Measurements from ENCODE around the gene RERE.
A peak's percentile ranks its signal among the peaks of the same experiment; 100 is the strongest.

The RERE gene

GRCh38 chr1:8747879-8748825 lies 69.3 kb downstream of the RERE start:
- Histone ChIP-seq H3K9ac (ENCODE audit: low read length) (no peak overlapping the region), H3K4ac (ENCODE audit: low read depth, low read length) (no peak overlapping the region), H3K36me3 (ENCODE audit: control insufficient read depth in 1 of 2, insufficient read depth in 2 of 2, low read length in 2 of 2) (no peaks in the 10 kb centered on the region), H3K4me3 (ENCODE audit: low read depth, low read length) (no peak overlapping the region), H2AFZ (ENCODE audit: insufficient read depth, low read length, poor library complexity) (no peak overlapping the region), H3K4me1 (ENCODE audit: control insufficient read depth in 1 of 2, insufficient read depth in 2 of 2, low read length in 2 of 2) (no peaks in the 10 kb centered on the region), H3K27me3 (ENCODE audit: insufficient read depth, low read length) (no peaks in the 10 kb centered on the region), H3K4me2 (ENCODE audit: low read length) (no peak overlapping the region), H2BK12ac (ENCODE audit: low read length) (no peak overlapping the region), H2BK5ac (ENCODE audit: low read depth, low read length, poor library complexity) (no peak overlapping the region), H4K91ac (ENCODE audit: low read depth, low read length) (no peak overlapping the region), H3K14ac (ENCODE audit: low read length) (no peak overlapping the region), H3K27ac (ENCODE audit: low read depth, low read length) (no peak overlapping the region), H3K23ac (ENCODE audit: low read length) (no peak overlapping the region), H3K79me1 (ENCODE audit: low read length) (no peaks in the 10 kb centered on the region), H3K79me2 (ENCODE audit: control insufficient read depth, insufficient read depth, low read length, poor library complexity) (no peaks in the 10 kb centered on the region), H4K12ac (ENCODE audit: low read depth, low read length) (no peak overlapping the region), H3K18ac (ENCODE audit: low read length) (no peak overlapping the region), H2BK120ac (ENCODE audit: insufficient read depth, low read length, poor library complexity) (no peak overlapping the region), H3K9me3 (ENCODE audit: insufficient read depth, low read depth, low read length) (no peaks in the 10 kb centered on the region), H4K8ac (ENCODE audit: low read depth, low read length) (no peak overlapping the region), H2AK5ac (ENCODE audit: low read length) (no peak overlapping the region)
- WGBS (ENCODE audit: extremely low coverage, insufficient coverage, insufficient read length), result no CpG with 5 or more reads among the region's 15 CpGs
- peak; percentile 66 to 91 for DNase-seq

DNA sequence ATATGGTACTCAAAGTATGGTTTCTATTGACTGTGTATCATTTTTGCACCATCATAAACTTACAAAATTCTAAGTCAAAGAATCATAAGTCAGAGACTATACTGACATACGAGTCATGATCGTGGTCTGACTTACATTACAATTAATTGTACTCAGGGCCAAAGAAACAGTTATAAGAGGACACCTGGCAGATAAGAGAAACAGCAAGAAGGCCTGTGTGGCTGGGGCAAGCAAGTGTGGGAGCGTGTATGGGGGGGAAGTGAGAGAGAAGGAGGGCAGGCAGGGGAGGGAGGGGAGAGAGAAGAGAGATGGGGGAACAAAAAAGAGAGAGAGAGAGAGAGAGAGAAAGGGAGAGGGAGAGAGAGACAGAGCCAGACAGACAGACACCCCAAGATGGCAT lies 70.9 kb downstream of the RERE start:
- WGBS (ENCODE audit: extremely low coverage, insufficient coverage, insufficient read length), result no CpG with 5 or more reads among the region's 3 CpGs
- Histone ChIP-seq H3K27me3 (ENCODE audit: insufficient read depth, low read length) (no peaks in the 10 kb centered on the region), H3K4me1 (ENCODE audit: control insufficient read depth in 1 of 2, insufficient read depth in 2 of 2, low read length in 2 of 2) (no peaks in the 10 kb centered on the region)

DNA sequence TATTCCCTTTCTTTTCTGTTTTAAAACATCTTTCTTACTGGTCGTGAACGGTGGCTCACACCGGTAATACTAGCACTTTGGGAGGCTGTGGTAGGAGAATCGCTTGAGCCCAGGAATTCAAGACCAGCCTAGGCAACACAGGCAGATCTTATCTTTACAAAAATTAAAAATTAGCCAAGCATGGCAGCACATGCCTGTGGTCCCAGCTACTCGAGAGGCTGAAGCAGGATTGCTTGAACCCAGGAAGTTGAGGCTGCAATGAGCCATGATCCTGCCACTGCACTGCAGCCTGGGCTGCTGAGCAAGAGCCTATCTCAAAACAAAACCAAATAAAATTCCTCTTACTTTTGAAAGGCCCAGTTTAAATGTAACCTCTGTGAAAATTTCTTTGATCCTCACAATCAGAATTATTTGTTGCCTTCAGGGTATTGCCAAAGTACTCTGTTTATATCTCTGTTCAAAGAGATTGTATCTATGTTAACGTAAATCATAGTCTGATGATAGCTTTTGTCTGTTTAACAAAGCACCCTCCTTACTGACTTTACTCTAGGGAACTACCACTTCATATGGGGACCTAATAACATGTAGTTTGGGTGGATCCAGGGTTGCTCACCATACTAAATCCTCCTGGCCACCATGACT lies 71.6 kb downstream of the RERE start:
- DNase-seq, result peak in 1 of 2 donors; percentile 29
- no CpG with 5 or more reads among the region's 6 CpGs for WGBS (ENCODE audit: extremely low coverage, insufficient coverage, insufficient read length)
- H2BK5ac ChIP-seq (ENCODE audit: low read depth, low read length, poor library complexity), result no peak overlapping the region
- no peak overlapping the region for H3K4ac ChIP-seq (ENCODE audit: low read depth, low read length)
- H2AFZ ChIP-seq (ENCODE audit: insufficient read depth, low read length, poor library complexity), result no peak overlapping the region
- H2BK12ac ChIP-seq (ENCODE audit: low read length), result no peak overlapping the region
- no peaks in the 10 kb centered on the region for H3K9me3 ChIP-seq (ENCODE audit: insufficient read depth, low read depth, low read length)
- H3K23ac ChIP-seq (ENCODE audit: low read length), result no peak overlapping the region
- H2BK120ac ChIP-seq (ENCODE audit: insufficient read depth, low read length, poor library complexity), result no peak overlapping the region
- H3K79me1 ChIP-seq (ENCODE audit: low read length), result no peaks in the 10 kb centered on the region
- H3K27ac ChIP-seq (ENCODE audit: low read depth, low read length), result no peak overlapping the region
- H3K79me2 ChIP-seq (ENCODE audit: control insufficient read depth, insufficient read depth, low read length, poor library complexity), result peaks cover 1% of the 10 kb centered on the region
- H3K27me3 ChIP-seq (ENCODE audit: insufficient read depth, low read length), result no peaks in the 10 kb centered on the region
- no peak overlapping the region for H2AK5ac ChIP-seq (ENCODE audit: low read length)
- no peak overlapping the region for H3K18ac ChIP-seq (ENCODE audit: low read length)
- no peak overlapping the region for H4K91ac ChIP-seq (ENCODE audit: low read depth, low read length)
- no peak overlapping the region for H3K4me2 ChIP-seq (ENCODE audit: low read length)
- no peak overlapping the region for H3K4me3 ChIP-seq (ENCODE audit: low read depth, low read length)
- no peaks in the 10 kb centered on the region for H3K36me3 ChIP-seq (ENCODE audit: control insufficient read depth in 1 of 2, insufficient read depth in 2 of 2, low read length in 2 of 2)
- H4K8ac ChIP-seq (ENCODE audit: low read depth, low read length), result no peak overlapping the region
- H4K12ac ChIP-seq (ENCODE audit: low read depth, low read length), result no peak overlapping the region
- no peaks in the 10 kb centered on the region for H3K4me1 ChIP-seq (ENCODE audit: control insufficient read depth in 1 of 2, insufficient read depth in 2 of 2, low read length in 2 of 2)
- no peak overlapping the region for H3K9ac ChIP-seq (ENCODE audit: low read length)
- no peak overlapping the region for H3K14ac ChIP-seq (ENCODE audit: low read length)

More for the DNA sequence above, 70.9 kb downstream of the RERE start:
- no peak overlapping the region for H3K9ac ChIP-seq (ENCODE audit: low read length)
- H2BK5ac ChIP-seq (ENCODE audit: low read depth, low read length, poor library complexity), result no peak overlapping the region
- no peak overlapping the region for H3K14ac ChIP-seq (ENCODE audit: low read length)
- no peak overlapping the region for H3K4ac ChIP-seq (ENCODE audit: low read depth, low read length)
- H2AK5ac ChIP-seq (ENCODE audit: low read length), result no peak overlapping the region
- H2BK120ac ChIP-seq (ENCODE audit: insufficient read depth, low read length, poor library complexity), result no peak overlapping the region
- no peak overlapping the region for H2AFZ ChIP-seq (ENCODE audit: insufficient read depth, low read length, poor library complexity)
- no peak overlapping the region for H4K91ac ChIP-seq (ENCODE audit: low read depth, low read length)
- no peak overlapping the region for H3K18ac ChIP-seq (ENCODE audit: low read length)
- H3K79me1 ChIP-seq (ENCODE audit: low read length), result no peaks in the 10 kb centered on the region
- H4K8ac ChIP-seq (ENCODE audit: low read depth, low read length), result no peak overlapping the region
- no peak overlapping the region for H2BK12ac ChIP-seq (ENCODE audit: low read length)
- no peak overlapping the region for H4K12ac ChIP-seq (ENCODE audit: low read depth, low read length)
- no peak overlapping the region for H3K4me2 ChIP-seq (ENCODE audit: low read length)
- no peak overlapping the region for H3K23ac ChIP-seq (ENCODE audit: low read length)
- H3K79me2 ChIP-seq (ENCODE audit: control insufficient read depth, insufficient read depth, low read length, poor library complexity), result peaks cover 1% of the 10 kb centered on the region
- H3K36me3 ChIP-seq (ENCODE audit: control insufficient read depth in 1 of 2, insufficient read depth in 2 of 2, low read length in 2 of 2), result no peaks in the 10 kb centered on the region
- DNase-seq, result no peak
- no peak overlapping the region for H3K4me3 ChIP-seq (ENCODE audit: low read depth, low read length)
- H3K27ac ChIP-seq (ENCODE audit: low read depth, low read length), result no peak overlapping the region
- H3K9me3 ChIP-seq (ENCODE audit: insufficient read depth, low read depth, low read length), result no peaks in the 10 kb centered on the region

GRCh38 chr1:8745346-8745745 lies 72.1 kb downstream of the RERE start:
- no CpG with 5 or more reads among the region's 6 CpGs for WGBS (ENCODE audit: extremely low coverage, insufficient coverage, insufficient read length)
- peaks cover 1% of the 10 kb centered on the region for H3K79me2 ChIP-seq (ENCODE audit: control insufficient read depth, insufficient read depth, low read length, poor library complexity)
- no peak overlapping the region for H3K4me3 ChIP-seq (ENCODE audit: low read depth, low read length)
- H4K12ac ChIP-seq (ENCODE audit: low read depth, low read length), result no peak overlapping the region
- no peaks in the 10 kb centered on the region for H3K9me3 ChIP-seq (ENCODE audit: insufficient read depth, low read depth, low read length)
- no peak overlapping the region for H4K8ac ChIP-seq (ENCODE audit: low read depth, low read length)
- no peak overlapping the region for H2AFZ ChIP-seq (ENCODE audit: insufficient read depth, low read length, poor library complexity)
- H3K4me2 ChIP-seq (ENCODE audit: low read length), result no peak overlapping the region
- H3K4me1 ChIP-seq (ENCODE audit: control insufficient read depth in 1 of 2, insufficient read depth in 2 of 2, low read length in 2 of 2), result no peaks in the 10 kb centered on the region
- no peaks in the 10 kb centered on the region for H3K79me1 ChIP-seq (ENCODE audit: low read length)
- H3K36me3 ChIP-seq (ENCODE audit: control insufficient read depth in 1 of 2, insufficient read depth in 2 of 2, low read length in 2 of 2), result no peaks in the 10 kb centered on the region
- no peaks in the 10 kb centered on the region for H3K27me3 ChIP-seq (ENCODE audit: insufficient read depth, low read length)
- no peak overlapping the region for H2BK120ac ChIP-seq (ENCODE audit: insufficient read depth, low read length, poor library complexity)
- no peak overlapping the region for H3K27ac ChIP-seq (ENCODE audit: low read depth, low read length)
- no peak overlapping the region for H2BK5ac ChIP-seq (ENCODE audit: low read depth, low read length, poor library complexity)
- H3K23ac ChIP-seq (ENCODE audit: low read length), result no peak overlapping the region
- H2BK12ac ChIP-seq (ENCODE audit: low read length), result no peak overlapping the region
- H2AK5ac ChIP-seq (ENCODE audit: low read length), result no peak overlapping the region
- H3K4ac ChIP-seq (ENCODE audit: low read depth, low read length), result no peak overlapping the region
- DNase-seq, result no peak
- no peak overlapping the region for H3K14ac ChIP-seq (ENCODE audit: low read length)
- H3K18ac ChIP-seq (ENCODE audit: low read length), result no peak overlapping the region
- H4K91ac ChIP-seq (ENCODE audit: low read depth, low read length), result no peak overlapping the region
- H3K9ac ChIP-seq (ENCODE audit: low read length), result no peak overlapping the region
